K562 (cell line): Measurements from ENCODE around the gene RHOC.

Experiments used
- E2F1 ChIP-seq: sonication (generic); formaldehyde crosslinking; IDR thresholded peaks from 2 replicates; pipeline ENCODE4 v1.8.1; 2023; ENCODE audit warnings: mild to moderate bottlenecking, missing genetic modification reagents, moderate library complexity
- ESRRB ChIP-seq: fragments of 250-450 bp; sonication (Bioruptor Pico); IDR thresholded peaks from 2 replicates; pipeline ENCODE4 v1.5.0; 2020; ENCODE audit warnings: mild to moderate bottlenecking, moderate library complexity, borderline replicate concordance
- ETS2 ChIP-seq: IDR thresholded peaks from 2 replicates; pipeline ENCODE4 v1.6.1; 2016; ENCODE audit warnings: borderline replicate concordance, missing genetic modification characterization, mild to moderate bottlenecking, moderate library complexity, missing compliant biosample characterization; ENCODE audit not compliant: poor library complexity, severe bottlenecking
- MNT ChIP-seq, 2 experiments: fragments of 450-650 bp; conservative IDR thresholded peaks; 2 replicates each; pipeline ENCODE4 v1.6.1; 2017; ENCODE audit warnings: mild to moderate bottlenecking in 2 of 2, moderate library complexity in 2 of 2
- RAD21 ChIP-seq, 2 experiments: fragments of 250-450 bp in 1 of 2; fragments of 450-650 bp in 1 of 2; sonication (Bioruptor Pico) in 1 of 2; formaldehyde crosslinking in 1 of 2; IDR thresholded peaks in 1 of 2; conservative IDR thresholded peaks in 1 of 2; 2 replicates each; pipeline versions ENCODE4 v1.4.0 to v1.8.0; 2020 to 2022; ENCODE audit warnings: mild to moderate bottlenecking in 2 of 2, moderate library complexity in 1 of 2
- REST ChIP-seq, 2 experiments: fragments of 450-650 bp; formaldehyde crosslinking in 1 of 2; IDR thresholded peaks; 2 replicates each; pipeline versions ENCODE4 v1.4.0 to v1.6.1; 2014 to 2020; ENCODE audit warnings: mild to moderate bottlenecking in 2 of 2, borderline replicate concordance in 1 of 2, low read depth in 1 of 2

GRCh38 chr1:112703706-112704105 lies 3.2 kb downstream of the RHOC start:
- no peak for TF ChIP-seq RAD21 (CRISPR knock-in tag; conservative IDR thresholded peaks at IDR 0.05 in 1 of 2, IDR thresholded peaks at IDR 0.05 in 1 of 2)
- no peak for TF ChIP-seq MNT (conservative IDR thresholded peaks at IDR 0.05)
- TF ChIP-seq E2F1 (CRISPR knock-in tag) = no peak
- no peak for TF ChIP-seq REST (IDR thresholded peaks at IDR 0.05; ENCODE audit: borderline replicate concordance)
- TF ChIP-seq REST (CRISPR knock-in tag; IDR thresholded peaks at IDR 0.05; ENCODE audit: low read depth) = no peak
- TF ChIP-seq ETS2 (tag) = no peak
- no peak for TF ChIP-seq ESRRB (CRISPR knock-in tag)
